GM19035 (cell line): Measurements from ENCODE around the gene CRYBG1.
"Not testable (repeated sequence)": the region's sequence is repeated elsewhere in the genome, so short reads cannot be mapped to it uniquely, and the experiment has no call there.

ENCODE experiments used
- ATAC-seq: cut with Tn5 transposase; IDR thresholded peaks from one replicate; pipeline ENCODE4 v1.9.1; 2021; ENCODE audit not compliant: unreplicated experiment

CRYBG1 gene

GRCh38 chr6:106373502-106374239, 13.2 kb downstream of the CRYBG1 start:
- no peak for ATAC-seq

- no peak for ATAC-seq
Observed at GRCh38 chr6:106377061-106377540, 16.6 kb downstream of the CRYBG1 start.

- ATAC-seq = no peak
Observed at GRCh38 chr6:106379951-106380350, 19.4 kb downstream of the CRYBG1 start.

GRCh38 chr6:106380407-106380806, 19.9 kb downstream of the CRYBG1 start:
- no peak for ATAC-seq

- no peak for ATAC-seq
Observed at GRCh38 chr6:106381223-106381622, 20.7 kb downstream of the CRYBG1 start.

- ATAC-seq = no peak
Observed at GRCh38 chr6:106381881-106382280, 21.4 kb downstream of the CRYBG1 start.

GRCh38 chr6:106383573-106383972, 23.1 kb downstream of the CRYBG1 start:
- ATAC-seq = no peak

- ATAC-seq = no peak
Observed at GRCh38 chr6:106385530-106385929, 25.0 kb downstream of the CRYBG1 start.

GRCh38 chr6:106387875-106388274, 27.4 kb downstream of the CRYBG1 start:
- no peak for ATAC-seq

- no peak for ATAC-seq
Observed at GRCh38 chr6:106390088-106390487, 29.6 kb downstream of the CRYBG1 start.

GRCh38 chr6:106396426-106397220, 36.1 kb downstream of the CRYBG1 start:
- no peak for ATAC-seq

- ATAC-seq = no peak
Observed at GRCh38 chr6:106397431-106397830, 36.9 kb downstream of the CRYBG1 start.

- no peak for ATAC-seq
Observed at GRCh38 chr6:106398621-106399020, 38.1 kb downstream of the CRYBG1 start.

- not testable (repeated sequence) for ATAC-seq
Observed at GRCh38 chr6:106405044-106405443, 44.5 kb downstream of the CRYBG1 start.

- no peak for ATAC-seq
Observed at GRCh38 chr6:106411056-106411455, 50.5 kb downstream of the CRYBG1 start.

- no peak for ATAC-seq
Observed at GRCh38 chr6:106411643-106412200, 51.2 kb downstream of the CRYBG1 start.

GRCh38 chr6:106413016-106413415, 52.5 kb downstream of the CRYBG1 start:
- ATAC-seq = no peak

- no peak for ATAC-seq
Observed at GRCh38 chr6:106413722-106414121, 53.2 kb downstream of the CRYBG1 start.

- no peak for ATAC-seq
Observed at GRCh38 chr6:106415921-106416320, 55.4 kb downstream of the CRYBG1 start.

GRCh38 chr6:106417572-106418147, 57.1 kb downstream of the CRYBG1 start:
- ATAC-seq = no peak

- ATAC-seq = no peak
Observed at GRCh38 chr6:106419900-106420613, 59.5 kb downstream of the CRYBG1 start.
